RKO (cell line): ENCODE measurements around the gene HSDL2.
"Not testable (repeated sequence)": the region's sequence is repeated elsewhere in the genome, so short reads cannot be mapped to it uniquely, and the experiment has no call there.

Experiments used
- DNase-seq: peaks from one replicate; pipeline ENCODE4 v3.0.0-alpha.2; 2016; ENCODE audit warnings: low spot score

HSDL2 gene

DNA sequence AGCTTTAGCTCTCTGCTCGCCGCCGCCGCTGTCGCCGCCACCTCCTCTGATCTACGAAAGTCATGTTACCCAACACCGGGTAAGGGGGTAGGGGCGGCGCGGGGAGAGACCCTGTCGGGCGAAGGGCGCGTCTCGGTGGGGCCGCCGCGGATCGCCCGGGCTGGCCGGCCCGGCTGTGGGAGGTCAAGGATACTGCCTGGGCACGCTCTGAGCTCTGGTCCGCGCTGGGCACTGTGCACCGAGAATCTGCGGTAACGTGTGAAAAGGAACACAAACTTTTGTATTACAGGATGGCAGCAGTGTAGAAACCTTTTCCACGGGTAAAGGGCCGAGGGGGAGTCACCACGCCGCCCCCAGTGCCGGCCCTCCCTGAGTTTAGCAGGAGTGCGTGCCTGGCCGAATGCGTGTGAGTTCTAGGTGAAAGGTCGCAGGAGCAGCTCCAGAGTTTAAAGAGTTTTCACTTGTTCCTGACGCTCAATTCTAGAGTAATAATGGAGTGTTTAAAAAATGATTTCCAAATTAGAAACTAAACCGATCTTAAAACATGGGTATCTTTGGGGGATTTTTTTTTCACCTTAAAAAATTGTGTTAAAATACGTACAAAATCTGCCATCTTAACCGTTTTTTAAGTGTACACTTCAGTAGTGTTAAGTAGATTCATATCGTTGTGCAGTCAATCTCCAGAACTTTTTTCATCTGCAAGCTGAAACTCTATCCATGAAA, at the start of gene HSDL2:
Gene HSDL2, plus strand, starts transcription at position 7 of the 723 bp plus-strand sequence. Its CDS starts 56 bp downstream, at position 63.
- DNase-seq = peak; percentile 68

DNA sequence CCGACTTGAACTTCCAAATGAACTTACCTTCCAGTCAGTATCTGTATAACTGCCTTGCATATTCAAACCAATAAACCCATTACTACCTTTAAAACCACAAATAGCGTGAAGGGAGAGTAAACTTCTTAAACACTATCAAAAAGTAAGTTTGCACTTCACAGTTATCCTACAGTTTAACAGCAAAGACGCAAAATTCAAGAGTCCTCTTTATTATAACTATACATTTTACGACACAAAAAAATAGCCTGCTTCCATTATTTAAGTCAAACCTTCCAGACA, 48.3 kb upstream of the HSDL2 start:
- DNase-seq = peak; percentile 70

DNA sequence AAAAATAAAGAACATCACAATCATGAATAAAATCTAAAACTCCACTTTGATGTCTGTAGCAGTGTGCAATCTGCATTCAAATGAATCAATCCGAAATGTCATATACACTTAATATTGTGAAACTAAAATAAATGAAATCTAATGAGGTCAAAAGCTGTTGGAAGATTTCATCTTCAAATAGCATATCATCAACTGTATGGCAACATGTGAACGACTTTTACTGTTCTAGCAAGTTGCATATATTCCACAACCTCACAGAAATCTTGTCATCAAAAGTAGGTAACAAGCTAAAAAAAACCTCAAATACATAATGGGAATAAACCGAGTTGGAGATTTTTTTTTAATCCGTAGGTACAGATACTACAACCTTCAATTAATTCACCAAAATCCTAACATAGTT, 47.7 kb upstream of the HSDL2 start:
- peak; percentile 59 for DNase-seq

DNA sequence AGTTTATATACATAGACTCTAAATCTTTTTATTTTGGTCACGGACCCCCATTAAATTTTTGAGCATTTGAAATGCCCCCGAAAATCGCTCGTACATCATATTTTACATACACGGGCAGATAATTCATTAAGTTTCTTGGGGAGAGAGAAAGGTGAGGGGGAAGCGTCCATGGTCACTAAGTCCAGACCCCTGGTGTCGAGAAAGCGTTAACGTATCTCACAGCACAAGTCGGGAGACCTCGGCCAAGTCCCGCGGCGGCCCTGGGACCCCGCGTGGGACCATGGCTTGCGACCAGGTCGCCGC, 47.3 kb upstream of the HSDL2 start:
- DNase-seq = peak; percentile 81

DNA sequence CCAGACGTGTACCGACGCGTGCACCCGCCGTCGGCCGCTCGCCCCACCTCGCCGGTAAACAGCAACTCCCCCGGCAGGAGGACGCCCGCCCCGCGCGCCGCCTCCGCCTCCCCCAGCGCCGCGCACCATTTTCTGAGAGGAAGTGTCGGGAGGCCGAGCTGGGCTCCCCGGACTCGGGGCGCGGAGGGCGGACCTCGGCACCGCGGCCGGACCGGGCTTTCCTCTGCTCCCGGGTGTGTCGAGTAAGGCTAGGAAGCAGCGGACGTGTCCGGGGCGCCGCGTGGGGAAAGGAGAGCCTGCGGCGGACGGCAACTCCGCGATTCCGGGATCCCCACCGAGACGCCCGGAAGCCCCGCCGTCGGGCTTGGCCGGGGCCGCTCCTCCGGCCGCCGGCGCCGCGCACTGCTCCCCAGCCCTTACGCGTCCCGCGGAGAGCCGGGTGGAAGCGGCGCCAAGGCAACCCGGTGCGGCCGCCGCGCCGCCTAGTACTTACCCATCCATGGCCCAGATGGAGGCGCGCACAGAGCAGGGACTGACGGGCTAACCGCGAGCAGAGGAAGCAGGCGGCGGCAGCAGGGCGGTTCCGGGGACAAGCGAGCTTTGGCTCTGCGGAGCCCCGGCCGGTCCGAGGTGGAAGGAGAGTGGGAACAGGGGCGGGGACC, 46.8 kb upstream of the HSDL2 start, which contains the start of gene PTBP3:
Gene PTBP3, minus strand, starts transcription at position 643 of the 662 bp plus-strand sequence. CDS start 35,754 bp downstream, outside the sequence.
- DNase-seq = no peak

DNA sequence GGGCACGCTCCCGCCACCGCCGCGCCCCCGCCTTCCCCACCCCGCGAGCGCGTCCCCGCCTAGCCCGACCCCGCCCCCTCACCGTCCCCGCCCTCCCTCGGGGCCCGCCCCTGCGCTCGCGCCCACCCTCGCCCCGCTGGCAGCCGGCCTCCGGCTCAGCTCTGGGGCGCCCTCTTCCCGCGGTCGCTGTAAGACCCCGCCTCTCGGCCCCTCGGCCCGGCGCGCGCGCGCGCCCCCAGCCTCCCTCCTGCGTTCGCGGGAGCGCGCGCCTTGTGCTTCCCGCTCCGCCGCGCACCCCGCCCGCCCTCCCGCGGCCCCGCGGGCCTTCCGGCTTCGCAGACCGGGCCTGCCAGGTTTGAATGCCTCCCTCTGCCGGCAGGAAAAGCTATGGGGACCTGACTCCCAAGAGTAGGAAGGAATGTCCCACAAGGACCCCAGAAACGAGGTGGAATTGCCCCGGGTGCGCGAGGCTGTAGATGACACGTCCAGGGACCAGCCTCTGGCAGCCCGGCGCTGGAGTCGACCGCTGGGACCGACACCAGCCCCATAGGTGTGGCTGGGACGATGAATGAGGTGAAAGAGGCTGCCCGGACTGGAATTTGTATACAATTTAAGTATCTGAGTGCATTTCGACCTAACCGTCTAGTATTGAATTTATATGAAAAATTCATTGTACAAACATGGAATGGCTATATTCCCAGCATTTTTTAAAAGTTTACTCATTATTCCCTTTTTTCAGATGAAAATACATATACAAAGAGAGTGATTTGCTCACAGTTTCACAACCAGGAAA, 46.1 kb upstream of the HSDL2 start:
- DNase-seq = peak; percentile 96

DNA sequence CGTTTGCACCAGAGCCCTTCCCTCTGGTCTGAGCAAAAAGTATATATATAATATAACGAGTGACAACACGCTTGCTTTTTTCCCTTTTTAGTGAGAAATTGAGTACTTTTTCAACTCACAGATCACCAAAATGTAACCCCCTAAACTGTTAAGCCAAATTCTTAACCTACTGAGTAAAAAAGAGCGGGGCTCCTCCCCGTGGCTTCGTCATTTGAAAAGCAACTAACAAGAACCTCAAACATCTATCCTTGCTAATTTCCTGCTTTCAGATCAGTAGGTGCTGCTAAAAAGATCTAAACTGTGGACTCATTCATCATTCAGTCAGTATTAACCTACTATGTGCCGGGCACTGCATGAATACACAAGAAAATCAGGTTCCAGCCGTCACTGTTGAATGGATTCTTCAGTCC, 45.5 kb upstream of the HSDL2 start:
- peak; percentile 88 for DNase-seq

DNA sequence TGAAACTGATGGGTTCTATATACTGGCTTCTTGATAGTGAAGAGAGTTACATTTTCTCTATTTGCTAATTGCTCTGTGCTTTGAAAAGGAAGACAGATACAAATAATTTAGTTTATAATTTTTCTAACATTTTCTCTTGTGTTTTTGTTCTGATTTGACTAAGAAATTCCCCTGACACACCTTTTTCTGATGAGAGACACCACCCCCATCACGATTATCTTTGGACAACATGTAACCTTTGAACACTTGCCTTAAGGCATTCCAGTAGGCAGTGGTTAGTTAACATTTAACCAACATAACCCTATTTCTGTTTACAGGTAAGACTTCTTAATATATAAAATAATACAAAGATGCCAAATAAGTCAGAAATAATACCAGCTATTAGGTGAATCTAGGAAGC, 42.4 kb upstream of the HSDL2 start:
- no peak for DNase-seq

DNA sequence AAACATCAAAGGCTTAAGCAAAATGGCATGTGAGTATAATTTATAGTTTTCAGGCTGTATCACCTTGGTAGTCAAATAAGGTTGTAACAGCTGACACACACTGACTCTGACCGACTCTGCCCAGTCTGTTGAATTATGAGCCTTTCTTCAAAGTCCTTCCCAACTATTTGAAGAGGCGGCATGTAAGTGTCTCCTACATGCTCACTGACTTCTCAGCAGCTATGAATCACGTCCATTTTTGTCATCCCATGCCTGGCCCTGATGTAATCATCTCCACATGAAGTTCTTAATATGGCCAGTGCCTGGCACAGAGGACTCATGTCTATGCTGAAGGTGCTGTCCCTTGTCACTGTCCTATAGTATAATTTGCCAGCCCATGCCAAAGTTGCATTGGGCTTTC, 41.3 kb upstream of the HSDL2 start:
- peak; percentile 90 for DNase-seq

DNA sequence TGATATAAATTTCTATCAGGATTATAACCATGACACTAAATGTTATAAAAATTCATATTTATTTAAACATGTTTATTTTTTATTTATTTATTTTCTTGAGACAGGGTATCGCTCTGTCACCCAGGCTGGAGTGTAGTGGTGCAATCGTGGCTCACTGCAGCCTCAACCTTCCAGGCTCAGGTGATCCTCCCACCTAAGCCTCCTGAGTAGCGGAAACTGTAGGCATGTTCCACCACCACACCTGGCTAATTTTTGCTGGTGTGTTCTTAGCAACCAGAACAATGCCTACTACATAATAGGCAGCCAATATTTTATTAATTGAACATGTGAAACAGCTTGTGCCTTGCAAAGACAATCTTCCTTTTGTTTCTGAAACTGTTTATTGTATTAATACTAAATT, 40.0 kb upstream of the HSDL2 start:
- no peak for DNase-seq

DNA sequence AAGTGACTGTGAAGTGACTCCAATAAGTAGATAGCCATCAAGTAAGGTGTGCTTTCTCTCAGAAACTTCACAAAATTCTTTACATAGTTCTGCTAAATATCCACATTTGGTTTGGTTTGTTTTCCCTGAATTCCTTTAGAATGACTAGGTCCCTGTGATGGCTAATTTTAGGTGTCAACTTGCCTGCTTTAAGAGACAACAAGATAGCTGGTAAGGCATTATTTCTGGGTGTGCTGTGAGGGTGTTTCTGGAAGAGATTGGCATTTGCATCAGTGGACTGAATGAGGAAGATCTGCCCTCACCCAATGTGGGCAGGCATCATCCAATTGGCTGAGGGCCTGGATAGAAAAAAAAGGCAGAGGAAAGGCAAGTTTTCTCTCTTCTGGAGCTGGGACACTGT, 38.2 kb upstream of the HSDL2 start:
- DNase-seq = no peak

DNA sequence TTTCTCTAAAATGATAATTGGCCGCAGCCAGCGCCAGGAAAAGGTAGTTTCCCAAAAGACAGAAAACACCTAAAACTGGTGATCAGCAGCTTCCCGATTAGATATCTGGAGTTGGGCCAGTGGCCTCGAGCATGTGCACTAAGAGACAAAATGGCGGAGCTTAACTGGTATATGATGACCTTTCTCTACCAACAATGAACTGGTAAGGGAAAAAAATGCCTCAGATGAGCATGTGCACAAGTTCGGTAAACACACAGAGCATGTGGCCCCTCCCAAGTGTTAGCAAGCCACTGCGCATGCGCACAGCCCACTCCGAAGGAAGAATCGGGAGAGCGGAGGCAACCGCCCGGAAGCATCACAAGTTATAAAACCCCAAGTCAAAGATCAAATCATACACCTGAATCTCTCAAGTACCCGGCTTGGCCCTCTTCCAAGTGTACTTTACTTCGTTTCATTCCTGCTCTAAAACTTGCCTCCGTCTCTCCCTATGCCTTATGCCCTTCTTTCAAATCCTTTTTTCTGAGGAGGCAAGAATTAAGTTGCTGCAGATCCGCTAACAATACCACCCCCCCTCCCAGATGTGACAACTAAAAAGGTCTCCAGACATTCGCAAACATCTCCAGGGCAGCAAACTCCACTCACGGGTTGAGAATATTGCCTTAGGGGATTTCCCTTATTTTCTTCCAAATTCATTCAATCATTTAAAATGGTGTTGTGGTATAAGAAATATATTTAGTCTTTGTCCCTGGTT, 31.5 kb upstream of the HSDL2 start:
- DNase-seq = no peak

DNA sequence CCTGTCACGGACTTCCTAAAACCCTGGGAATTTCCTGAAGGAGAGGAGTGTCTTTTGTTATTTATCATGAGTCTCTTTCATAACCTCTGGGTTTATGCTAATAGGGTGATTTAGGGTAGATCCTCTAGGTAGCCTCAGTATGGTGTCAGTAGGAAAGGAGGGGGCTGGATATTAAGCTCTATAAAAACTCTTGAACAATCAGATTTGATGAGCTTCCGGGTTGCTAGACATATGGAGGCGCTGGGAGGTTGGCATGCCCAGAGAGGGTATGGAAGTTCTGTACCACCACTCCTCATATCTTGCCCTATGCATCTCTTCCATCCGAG, 30.9 kb upstream of the HSDL2 start:
- no peak for DNase-seq

DNA sequence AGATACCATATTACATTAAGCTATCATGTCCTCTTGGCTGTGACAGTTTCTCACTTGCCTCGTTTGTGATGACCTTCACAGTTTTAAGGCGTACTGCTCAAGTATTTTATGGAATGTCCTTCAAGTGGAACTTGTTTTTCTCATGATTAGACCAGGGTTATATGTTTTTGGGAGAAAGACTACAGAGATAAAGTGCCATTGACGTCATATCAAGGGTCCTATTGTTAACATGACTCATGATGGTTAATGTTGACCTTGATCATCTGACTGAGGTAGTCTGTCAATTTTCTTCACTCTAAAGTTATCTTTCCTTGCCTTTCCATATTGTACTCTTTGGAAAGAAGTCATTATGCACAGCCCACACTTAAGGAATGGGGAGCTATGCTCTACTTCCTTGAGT, 28.7 kb upstream of the HSDL2 start:
- no peak for DNase-seq

DNA sequence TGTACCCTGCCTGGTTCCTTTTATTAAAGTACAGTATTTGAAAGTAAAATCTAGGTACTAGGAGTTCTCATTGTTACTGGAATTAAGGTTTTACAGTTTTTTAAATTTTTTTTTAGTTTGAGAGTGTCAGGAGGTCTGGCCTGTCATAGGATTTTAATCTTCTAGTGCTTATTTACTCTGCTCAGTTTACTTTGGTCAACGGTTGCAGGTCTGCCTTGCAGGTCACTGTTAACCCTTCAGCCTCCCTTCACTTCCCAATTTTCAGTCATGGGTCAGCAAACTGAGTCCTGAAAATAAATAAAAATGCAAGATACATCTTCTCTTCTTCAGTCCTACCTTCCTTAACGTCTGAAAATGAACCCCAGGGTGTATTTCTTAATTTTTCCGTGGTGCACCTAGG, 27.7 kb upstream of the HSDL2 start:
- DNase-seq = no peak

DNA sequence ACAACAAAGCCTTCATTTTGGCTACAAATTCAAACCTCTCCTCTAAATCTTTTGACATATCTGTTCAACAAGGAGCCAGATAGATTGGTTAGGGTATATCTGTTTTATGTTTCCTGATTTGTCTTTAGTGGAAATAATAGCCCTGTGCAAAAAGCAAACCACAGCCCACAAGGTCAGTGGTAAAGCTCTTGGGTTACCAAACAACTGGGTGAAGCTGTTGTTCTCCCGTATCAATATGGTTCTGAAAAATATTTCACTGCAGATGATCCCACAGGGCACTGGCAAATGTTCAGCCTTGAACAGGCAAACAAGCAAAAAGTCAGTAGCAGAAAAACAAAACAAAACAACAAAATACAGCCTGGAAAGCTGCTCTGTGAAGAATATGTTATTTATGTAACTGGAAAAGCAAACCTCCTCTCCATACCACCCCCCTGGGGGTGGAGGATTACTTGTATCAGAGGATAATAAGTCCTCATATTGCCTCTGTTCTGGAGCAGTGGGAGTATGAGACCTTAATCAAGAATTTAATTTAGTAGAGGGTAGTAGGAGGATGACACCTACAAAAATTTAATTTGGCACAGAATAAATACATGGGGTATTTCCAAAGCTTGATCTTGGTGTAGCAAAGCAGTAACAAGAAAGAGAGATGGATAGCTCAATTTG, 25.7 kb upstream of the HSDL2 start:
- DNase-seq = no peak

DNA sequence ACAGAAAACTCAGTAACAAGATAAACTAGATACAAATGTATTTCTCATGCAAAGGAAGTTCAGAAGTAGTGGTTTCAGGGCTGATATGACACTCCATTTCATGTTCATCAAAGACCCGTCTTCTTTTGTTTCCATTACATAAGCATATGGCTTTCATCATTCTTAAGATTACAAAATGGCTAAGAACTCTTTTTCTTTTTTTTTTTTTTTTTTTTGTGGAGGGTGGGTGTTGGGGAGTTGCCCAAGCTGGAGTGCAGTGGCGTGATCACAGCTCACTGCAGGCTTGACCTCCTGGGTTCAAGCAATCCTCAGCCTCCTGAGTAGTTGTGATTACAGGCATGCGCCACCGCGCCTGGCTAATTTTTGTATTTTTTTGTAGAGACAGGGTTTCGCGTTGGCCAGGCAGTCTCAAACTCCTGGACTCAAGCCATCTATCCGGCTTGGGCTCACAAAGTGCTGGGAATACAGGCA, 24.4 kb upstream of the HSDL2 start:
- DNase-seq = no peak

DNA sequence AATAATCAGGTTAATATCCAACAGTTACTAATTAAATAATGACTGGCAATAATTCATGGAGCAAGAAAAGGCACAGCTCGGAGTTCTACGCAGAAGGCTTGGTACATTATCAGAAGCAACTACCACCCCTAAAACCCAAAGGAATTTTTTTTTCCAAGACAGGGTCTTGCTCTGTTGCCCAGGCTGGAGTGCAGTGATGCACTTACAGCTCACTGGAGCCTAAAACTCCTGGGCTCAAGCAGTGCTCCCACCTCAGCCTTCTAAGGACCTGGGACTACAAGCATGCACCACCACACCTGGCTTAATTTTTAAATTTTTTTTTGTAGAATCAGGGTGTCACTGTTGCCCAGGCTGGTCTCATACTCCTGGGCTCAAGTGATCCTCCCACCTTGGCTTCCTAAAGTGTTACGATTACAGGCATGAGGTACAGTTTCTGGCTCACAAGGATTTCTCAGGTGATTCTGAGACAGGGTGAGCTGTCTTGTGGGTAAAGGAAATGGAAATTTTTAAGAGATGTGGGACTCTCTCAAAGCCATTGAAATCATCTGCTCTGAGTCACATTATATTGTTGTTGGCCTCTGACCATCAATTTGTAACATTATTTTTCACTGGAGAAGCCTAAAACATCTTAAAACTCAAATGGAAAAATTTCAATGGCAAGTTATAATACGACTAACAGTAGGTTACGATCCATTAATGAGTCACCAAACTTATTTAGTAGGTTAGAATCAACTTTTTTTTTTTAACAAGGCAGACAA, 19.7 kb upstream of the HSDL2 start:
- no peak for DNase-seq

DNA sequence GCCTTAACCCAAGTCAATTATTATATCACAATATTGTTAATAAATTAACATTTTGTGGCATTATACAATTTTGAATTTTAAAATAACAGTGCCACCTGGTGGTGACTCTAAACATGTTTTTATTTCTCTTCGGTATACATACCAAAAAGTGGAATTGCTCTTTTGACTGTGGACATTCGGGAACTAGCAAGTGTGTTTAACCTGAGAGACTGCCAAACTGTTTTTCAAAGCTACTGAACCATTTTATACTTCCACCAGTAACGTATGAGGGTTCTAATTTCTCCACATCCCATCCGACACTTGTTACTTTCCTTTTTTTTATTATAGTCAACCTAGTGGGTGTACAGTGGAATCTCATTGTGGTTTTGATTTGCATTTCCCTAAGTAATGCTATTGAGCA, 18.3 kb upstream of the HSDL2 start:
- peak; percentile 76 for DNase-seq

DNA sequence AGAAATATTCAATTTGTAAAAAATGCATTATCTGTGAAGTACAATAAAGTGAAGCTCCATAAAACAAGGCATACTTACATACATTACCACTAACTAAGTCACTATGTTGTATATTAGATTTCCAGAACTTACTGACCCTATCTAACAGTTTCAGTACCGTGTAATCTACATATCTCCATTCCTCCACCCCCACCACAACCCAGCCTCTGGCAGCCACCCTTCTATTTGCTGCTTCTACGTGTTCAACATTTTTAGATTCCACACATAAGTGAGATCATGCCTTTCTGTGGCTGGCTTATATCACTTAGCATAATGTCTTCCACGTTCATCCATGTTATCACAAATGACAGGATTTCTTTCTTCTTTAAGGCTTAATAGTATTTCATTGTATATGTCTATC, 15.1 kb upstream of the HSDL2 start:
- no peak for DNase-seq

DNA sequence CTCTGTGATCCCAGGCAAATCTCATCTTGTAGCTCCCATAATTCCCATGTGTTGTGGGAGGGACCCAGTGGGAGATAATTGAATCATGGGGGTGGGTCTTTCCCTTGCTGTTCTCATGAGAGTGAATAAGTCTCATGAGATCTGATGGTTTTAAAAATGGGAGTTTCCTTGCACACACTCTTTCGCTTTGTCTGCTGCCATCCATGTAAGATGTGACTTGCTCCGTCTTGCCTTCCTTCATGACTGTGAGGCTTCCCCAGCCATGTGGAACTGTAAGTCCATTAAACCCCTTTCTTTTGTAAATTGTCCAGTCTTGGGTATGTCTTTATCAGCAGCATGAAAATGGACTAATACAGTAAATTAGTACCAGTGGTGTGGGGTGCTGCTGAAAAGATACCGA, 14.7 kb upstream of the HSDL2 start:
- DNase-seq = not testable (repeated sequence)
